GM10248 (cell line): Measurements from ENCODE around the gene ZNF722.
"Not testable (repeated sequence)": the region's sequence is repeated elsewhere in the genome, so short reads cannot be mapped to it uniquely, and the experiment has no call there.

Experiments used
- CTCF ChIA-PET: fragments of 300-600 bp; sonication (Branson Sonifier 250); formaldehyde crosslinking; extraction: SDS; loops from one replicate; lab custom pipeline; 2021; ENCODE audit warnings: antibody characterized with exemption; lab: Yijun Ruan, JAX
- POLR2A ChIA-PET: fragments of 350-650 bp; sonication (Branson Sonifier 250); formaldehyde crosslinking; extraction: SDS; loops from one replicate; lab custom pipeline; 2020; ENCODE audit warnings: antibody characterized with exemption; lab: Yijun Ruan, JAX
- DNase-seq: peaks from one replicate; pipeline ENCODE4 v3.0.0; 2012; ENCODE audit errors: extremely low spot score
- CTCF ChIP-seq: IDR thresholded peaks from 2 replicates; pipeline ENCODE4 v1.5.1; 2012; ENCODE audit warnings: mild to moderate bottlenecking, low read depth; ENCODE audit errors: extremely low read depth, missing control alignments, control extremely low read depth

Gene ZNF722

DNA sequence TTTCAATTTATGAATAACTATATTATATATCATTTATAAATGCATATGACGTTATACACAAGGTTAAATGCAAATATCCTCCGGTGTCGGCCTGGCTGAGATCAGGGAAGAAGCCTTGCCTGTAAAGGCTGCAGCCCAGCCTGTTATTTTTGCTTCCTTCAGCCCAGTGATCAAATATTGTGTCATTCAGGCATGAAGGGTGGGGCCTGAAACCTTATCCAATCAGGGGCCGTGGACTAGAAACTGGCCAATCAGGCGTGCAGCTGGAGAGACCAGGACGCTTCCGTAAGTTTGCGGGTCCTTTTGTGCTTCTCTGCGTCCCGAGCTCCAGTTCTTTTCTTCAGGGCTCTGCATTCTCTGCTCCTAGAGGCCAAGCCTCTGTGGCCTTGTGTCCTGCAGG lies at the start of gene ZNF722:
Gene ZNF722 (plus strand): TSS at position 301 of the 400 bp plus-strand sequence. CDS start 113 bp downstream, outside the sequence.
- no peak for TF ChIP-seq CTCF
- DNase-seq, result no peak
- POLR2A ChIA-PET, result no interaction called here
- CTCF ChIA-PET, result no interaction called here

DNA sequence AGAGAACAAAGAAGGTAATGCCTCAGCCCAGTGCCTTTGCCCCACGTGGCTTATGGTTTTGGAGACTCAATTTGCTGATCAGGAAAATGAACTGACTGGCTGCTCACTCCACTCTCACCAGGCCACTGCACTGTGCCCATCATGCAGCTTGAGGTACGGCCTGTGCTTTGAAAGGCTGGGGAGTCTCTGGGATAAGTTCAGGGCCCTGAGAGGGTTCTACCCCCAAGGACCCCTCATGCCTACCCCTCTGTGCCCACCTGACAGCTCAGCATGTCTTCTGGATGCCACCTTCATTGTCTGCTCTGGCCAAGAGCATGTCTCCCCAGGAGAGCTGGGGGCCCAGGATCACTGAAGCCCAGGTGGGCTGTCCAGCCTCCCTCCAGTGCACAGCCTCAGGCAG lies 45.5 kb upstream of the ZNF722 start:
- no peak for DNase-seq
- no peak for TF ChIP-seq CTCF
- ChIA-PET CTCF (no interaction called here), POLR2A (no interaction called here)

GRCh38 chr7:63968629-63969028 lies 30.0 kb upstream of the ZNF722 start:
- TF ChIP-seq CTCF, result no peak
- DNase-seq, result no peak
- POLR2A ChIA-PET, result no interaction called here
- CTCF ChIA-PET, result no interaction called here

- CTCF ChIA-PET, DNase-seq, POLR2A ChIA-PET: not testable (repeated sequence)
Measured at GRCh38 chr7:64015496-64015895, 16.8 kb downstream of the ZNF722 start.

GRCh38 chr7:64035388-64035787 lies 36.7 kb downstream of the ZNF722 start:
- CTCF ChIA-PET, result no interaction called here
- DNase-seq, result no peak
- POLR2A ChIA-PET, result no interaction called here
- TF ChIP-seq CTCF, result no peak

DNA sequence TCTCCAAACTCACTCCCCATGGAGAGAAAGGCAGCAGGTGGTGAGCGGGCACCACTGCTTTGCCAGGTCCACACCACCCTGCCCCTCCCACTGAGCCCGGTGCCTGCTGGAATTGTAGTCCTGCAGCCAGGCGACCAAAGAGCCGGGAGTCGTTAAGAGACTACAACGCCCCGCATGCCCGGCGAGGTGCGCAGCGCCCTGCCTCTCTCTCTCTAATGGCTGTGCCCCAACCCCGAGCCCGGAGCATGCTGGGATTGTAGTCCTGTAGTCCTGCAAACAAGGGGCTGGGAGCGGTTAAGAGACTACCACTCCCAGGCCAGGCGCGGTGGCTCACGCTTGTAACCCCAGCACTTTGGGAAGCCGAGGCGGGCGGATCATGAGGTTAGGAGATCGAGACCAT lies 38.4 kb downstream of the ZNF722 start:
- ChIA-PET CTCF (no interaction called here), POLR2A (no interaction called here)
- no peak for TF ChIP-seq CTCF
- DNase-seq, result no peak

GRCh38 chr7:64045301-64046040 lies 46.8 kb downstream of the ZNF722 start, which contains the start of gene ZNF727:
TSS of gene ZNF727 (plus strand) at chr7:64045434. CDS start at chr7:64045622, 188 bp downstream.
- ChIA-PET POLR2A (no interaction called here), CTCF (interaction anchor here (1.2 kb wide), 1 partner anchor 9 kb away, joined by 3 read pairs; no protein-coding TSS in a partner anchor)
- no peak for TF ChIP-seq CTCF
- DNase-seq, result no peak
